AG04450 (cell line): ENCODE measurements around the gene PRELP. TPM values are rescaled to one million over a fixed set of nuclear protein-coding genes. Genes with fewer than 3 reads are reported as not detected.

ENCODE experiments used
- CTCF ChIA-PET: fragments of 300-600, 350-600 bp; formaldehyde crosslinking; extraction: SDS; loops from one replicate; lab custom pipeline; 2022; ENCODE audit warnings: antibody characterized with exemption, inconsistent platforms; lab: Charles Lee
- POLR2A ChIA-PET: fragments of 350-600 bp; formaldehyde crosslinking; extraction: SDS; loops from one replicate; lab custom pipeline; 2021; ENCODE audit warnings: antibody characterized with exemption, inconsistent platforms; lab: Yijun Ruan, JAX
- DNase-seq: peaks from one replicate; pipeline ENCODE4 v3.0.0-alpha.2; 2011; ENCODE audit warnings: low read depth, low spot score
- H3K27ac ChIP-seq: one replicate; pipeline ENCODE4 v1.5.1; 2012; ENCODE audit warnings: low read depth, low read length, control low read depth
- H3K27me3 ChIP-seq: one replicate; pipeline ENCODE4 v1.6.0; 2012; ENCODE audit warnings: low read length; ENCODE audit not compliant: control insufficient read depth, insufficient read depth
- H3K4me3 ChIP-seq: 2 replicates; pipeline ENCODE4 v1.5.1; 2011; ENCODE audit warnings: mild to moderate bottlenecking, low read depth, low read length, control low read depth
- H3K9me3 ChIP-seq: 2 replicates; pipeline ENCODE4 v1.5.1; 2012; ENCODE audit warnings: low read length; ENCODE audit not compliant: control insufficient read depth, insufficient read depth
- polyA plus RNA-seq: library from polyadenylated mRNA; depleted of rRNA; stranded (reverse); fragments of >200 nt; gene quantifications from 2 replicates; pipeline ENCODE4 v1.2.3, GENCODE V29; 2011; rRNA removed
- TF ChIP-seq, protein P1 (sequence below): IDR thresholded peaks from 2 replicates; pipeline ENCODE4 v1.5.1; 2011; ENCODE audit warnings: low read depth, low read length, control low read depth, inconsistent platforms

PRELP gene
- polyA plus RNA-seq, 1 experiment = 0.68 TPM

DNA sequence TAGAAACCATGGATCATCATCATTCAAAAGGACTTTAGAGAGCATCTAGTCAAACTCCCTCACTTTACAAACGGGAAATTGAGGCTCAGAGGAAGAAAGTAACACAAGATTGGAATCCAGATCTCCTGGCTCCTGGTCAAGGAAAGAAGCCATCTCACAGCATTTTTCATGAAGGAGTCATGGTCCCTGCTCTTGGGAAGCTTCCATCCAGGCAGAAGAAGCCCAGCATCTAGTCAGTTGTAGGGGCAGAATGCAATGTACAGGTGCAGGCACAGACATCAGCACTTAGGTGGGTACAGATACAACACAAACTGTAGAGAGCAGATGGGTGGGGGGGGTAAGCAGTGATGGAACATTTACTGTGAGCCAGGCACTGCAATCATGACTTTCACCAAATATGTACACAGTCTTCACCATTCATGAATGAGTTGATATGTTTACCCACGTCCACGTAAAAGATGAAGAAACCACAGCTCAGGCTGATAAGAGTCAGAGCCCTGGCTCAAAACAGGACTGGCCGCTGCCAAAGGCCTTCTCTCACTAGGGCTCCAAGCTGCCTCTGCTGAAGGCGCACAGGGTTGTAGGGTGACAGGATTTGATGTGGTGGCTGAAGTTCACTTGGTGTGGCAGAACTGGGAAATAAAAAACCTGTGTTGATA lies 62.3 kb downstream of the PRELP start:
- DNase-seq = peak; percentile 46
- TF ChIP-seq, protein P1, sequence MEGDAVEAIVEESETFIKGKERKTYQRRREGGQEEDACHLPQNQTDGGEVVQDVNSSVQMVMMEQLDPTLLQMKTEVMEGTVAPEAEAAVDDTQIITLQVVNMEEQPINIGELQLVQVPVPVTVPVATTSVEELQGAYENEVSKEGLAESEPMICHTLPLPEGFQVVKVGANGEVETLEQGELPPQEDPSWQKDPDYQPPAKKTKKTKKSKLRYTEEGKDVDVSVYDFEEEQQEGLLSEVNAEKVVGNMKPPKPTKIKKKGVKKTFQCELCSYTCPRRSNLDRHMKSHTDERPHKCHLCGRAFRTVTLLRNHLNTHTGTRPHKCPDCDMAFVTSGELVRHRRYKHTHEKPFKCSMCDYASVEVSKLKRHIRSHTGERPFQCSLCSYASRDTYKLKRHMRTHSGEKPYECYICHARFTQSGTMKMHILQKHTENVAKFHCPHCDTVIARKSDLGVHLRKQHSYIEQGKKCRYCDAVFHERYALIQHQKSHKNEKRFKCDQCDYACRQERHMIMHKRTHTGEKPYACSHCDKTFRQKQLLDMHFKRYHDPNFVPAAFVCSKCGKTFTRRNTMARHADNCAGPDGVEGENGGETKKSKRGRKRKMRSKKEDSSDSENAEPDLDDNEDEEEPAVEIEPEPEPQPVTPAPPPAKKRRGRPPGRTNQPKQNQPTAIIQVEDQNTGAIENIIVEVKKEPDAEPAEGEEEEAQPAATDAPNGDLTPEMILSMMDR = no peak
- CTCF ChIA-PET = interaction anchor here (0.8 kb wide), 1 partner anchor 15 kb away, joined by 3 read pairs; no protein-coding TSS in a partner anchor
- Histone ChIP-seq H3K4me3 (no peak overlapping the region), H3K27ac (peak overlapping the region; percentile 76), H3K27me3 (no peaks in the 10 kb centered on the region), H3K9me3 (no peaks in the 10 kb centered on the region; the same call in 1 of the 2 replicates)
- POLR2A ChIA-PET = interaction anchor here (0.7 kb wide), 1 partner anchor 11 kb away, joined by 4 read pairs; no protein-coding TSS in a partner anchor

DNA sequence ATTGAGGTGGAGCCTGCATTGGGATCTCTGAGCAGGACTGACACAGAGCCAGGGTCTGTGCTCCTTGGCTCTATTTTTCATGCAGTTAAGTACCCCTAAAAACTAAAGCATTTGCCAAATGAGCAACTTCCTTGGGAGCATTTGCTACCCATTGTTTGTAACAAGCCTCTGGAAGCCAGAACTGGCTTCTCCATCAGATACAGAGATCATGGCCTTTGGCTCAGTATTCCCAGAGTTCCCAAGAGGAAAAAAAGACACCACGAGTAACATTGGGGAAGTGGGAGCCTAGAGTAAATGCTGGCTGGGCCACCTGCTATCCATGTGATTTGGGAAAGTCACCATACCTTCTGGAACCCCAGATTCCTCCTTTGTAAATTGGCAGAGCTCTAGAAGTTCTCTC lies 63.1 kb downstream of the PRELP start:
- CTCF ChIA-PET = no interaction called here
- Histone ChIP-seq H3K4me3 (no peak overlapping the region), H3K9me3 (no peaks in the 10 kb centered on the region; the same call in 1 of the 2 replicates), H3K27ac (no peak overlapping the region), H3K27me3 (no peaks in the 10 kb centered on the region)
- TF ChIP-seq, protein P1 = no peak
- DNase-seq = no peak
- POLR2A ChIA-PET = no interaction called here

DNA sequence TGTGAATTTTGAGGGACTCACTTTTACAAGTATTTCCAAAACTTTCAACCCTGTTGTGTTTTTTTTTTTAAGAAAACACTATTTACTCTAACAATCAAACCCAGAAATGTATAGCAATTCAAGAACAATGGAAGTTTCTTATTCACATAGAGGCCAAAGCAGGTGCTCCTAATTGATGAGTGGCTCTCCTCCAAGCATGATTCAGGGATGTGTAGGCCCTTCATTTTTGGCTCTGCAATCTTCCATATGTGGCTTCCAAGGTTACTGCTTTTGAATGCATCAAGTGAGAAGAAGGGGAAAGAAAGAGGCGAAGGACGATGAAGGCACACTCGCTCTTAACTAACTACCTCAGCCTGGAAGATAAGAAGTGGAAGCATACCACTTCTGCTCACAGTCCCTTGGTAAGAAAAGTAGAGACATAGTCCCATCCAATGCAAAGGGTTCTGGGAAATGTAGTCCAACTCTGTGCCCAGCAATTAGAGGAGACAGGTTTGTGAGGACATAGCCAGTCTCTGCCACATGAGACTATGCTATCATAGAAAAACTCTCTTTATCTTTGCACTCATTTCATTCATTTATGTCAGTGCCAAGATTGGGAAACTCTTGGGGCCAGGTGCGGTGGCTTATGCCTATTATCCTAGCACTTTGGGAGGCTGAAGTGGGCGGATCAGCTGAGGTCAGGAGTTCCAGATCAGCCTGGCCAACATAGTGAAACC lies 64.4 kb downstream of the PRELP start:
- no peaks in the 10 kb centered on the region; the same call in 1 of the 2 replicates for H3K9me3 ChIP-seq
- ChIA-PET CTCF (no interaction called here), POLR2A (interaction anchor here (0.7 kb wide), 1 partner anchor 14 kb away, joined by 10 read pairs; no protein-coding TSS in a partner anchor)
- H3K27ac ChIP-seq = no peak overlapping the region
- TF ChIP-seq, protein P1 = no peak
- H3K27me3 ChIP-seq = no peaks in the 10 kb centered on the region
- DNase-seq = no peak
- no peak overlapping the region for H3K4me3 ChIP-seq

Other genes with a start within 250 kb of the PRELP start
- not detected in 2 replicates for gene CHIT1, start 246.1 kb upstream of the PRELP start, polyA plus RNA-seq
- 34.7 and 36.5 TPM in 2 replicates for gene BTG2, start 170.3 kb upstream of the PRELP start, polyA plus RNA-seq
- gene FMOD, start 124.7 kb upstream of the PRELP start, polyA plus RNA-seq = 5.4 and 6.6 TPM in 2 replicates
- not detected in 2 replicates for gene OPTC, start 18.3 kb downstream of the PRELP start, polyA plus RNA-seq
- gene ATP2B4, start 151.0 kb downstream of the PRELP start, polyA plus RNA-seq = 168 and 204 TPM in 2 replicates